ENCODE measurements around the gene CARS1.
A peak's percentile ranks its signal among the peaks of the same experiment; 100 is the strongest.

The CARS1 gene

GRCh38 chr11:3060436-3061025 is 3.3 kb upstream of the CARS1 start:
- Histone ChIP-seq H3K4me3 (ENCODE audit: low read length) (no peak overlapping the region), H3K4me2 (ENCODE audit: low read length) (no peak overlapping the region), H3F3A (ENCODE audit: control insufficient read depth, insufficient read depth) (no peaks in the 10 kb centered on the region), H3K4me1 (ENCODE audit: control insufficient read depth, low read length) (peaks cover 14% of the 10 kb centered on the region), H3K27ac (ENCODE audit: low read depth, low read length) (no peak overlapping the region), H3K27me3 (ENCODE audit: control insufficient read depth, low read length) (peaks cover 4% of the 10 kb centered on the region; the same call in 1 of the 2 replicates), H3K9me2 (replicated peaks; ENCODE audit: control insufficient read depth, low read length) (no peaks in the 10 kb centered on the region), H4K20me1 (ENCODE audit: control insufficient read depth, insufficient read depth, low read depth, low read length) (peaks cover 11% of the 10 kb centered on the region; the same call in 1 of the 2 replicates), H3K9me3 (ENCODE audit: control insufficient read depth, insufficient read depth, low read length) (no peaks in the 10 kb centered on the region), H3K79me2 (ENCODE audit: control insufficient read depth, low read length) (peaks cover 17% of the 10 kb centered on the region), H3K36me3 (ENCODE audit: control insufficient read depth, low read length) (peaks cover 6% of the 10 kb centered on the region; the same call in 1 of the 2 replicates)
- no peak for TF ChIP-seq EZH2phosphoT487 (IDR thresholded peaks at IDR 0.05; ENCODE audit: borderline replicate concordance, low read length)
- no peak for TF ChIP-seq CTCF (IDR thresholded peaks at IDR 0.05; ENCODE audit: low read depth, low read length, poor library complexity, severe bottlenecking)

GRCh38 chr11:3058753-3059664 is 1.8 kb upstream of the CARS1 start:
- Histone ChIP-seq H3K27ac (ENCODE audit: low read depth, low read length) (no peak overlapping the region), H3K79me2 (ENCODE audit: control insufficient read depth, low read length) (peaks cover 32% of the 10 kb centered on the region), H3K4me1 (ENCODE audit: control insufficient read depth, low read length) (peaks cover 17% of the 10 kb centered on the region), H3K9me2 (replicated peaks; ENCODE audit: control insufficient read depth, low read length) (no peaks in the 10 kb centered on the region), H3K4me2 (ENCODE audit: low read length) (no peak overlapping the region), H3K4me3 (ENCODE audit: low read length) (no peak overlapping the region), H3K27me3 (ENCODE audit: control insufficient read depth, low read length) (no peaks in the 10 kb centered on the region), H3F3A (ENCODE audit: control insufficient read depth, insufficient read depth) (no peaks in the 10 kb centered on the region), H3K36me3 (ENCODE audit: control insufficient read depth, low read length) (peaks cover 16% of the 10 kb centered on the region), H3K9me3 (ENCODE audit: control insufficient read depth, insufficient read depth, low read length) (no peaks in the 10 kb centered on the region), H4K20me1 (ENCODE audit: control insufficient read depth, insufficient read depth, low read depth, low read length) (peaks cover 11% of the 10 kb centered on the region; the same call in 1 of the 2 replicates)
- TF ChIP-seq CTCF (IDR thresholded peaks at IDR 0.05; ENCODE audit: low read depth, low read length, poor library complexity, severe bottlenecking) (no peak), EZH2phosphoT487 (IDR thresholded peaks at IDR 0.05; ENCODE audit: borderline replicate concordance, low read length) (no peak)

DNA sequence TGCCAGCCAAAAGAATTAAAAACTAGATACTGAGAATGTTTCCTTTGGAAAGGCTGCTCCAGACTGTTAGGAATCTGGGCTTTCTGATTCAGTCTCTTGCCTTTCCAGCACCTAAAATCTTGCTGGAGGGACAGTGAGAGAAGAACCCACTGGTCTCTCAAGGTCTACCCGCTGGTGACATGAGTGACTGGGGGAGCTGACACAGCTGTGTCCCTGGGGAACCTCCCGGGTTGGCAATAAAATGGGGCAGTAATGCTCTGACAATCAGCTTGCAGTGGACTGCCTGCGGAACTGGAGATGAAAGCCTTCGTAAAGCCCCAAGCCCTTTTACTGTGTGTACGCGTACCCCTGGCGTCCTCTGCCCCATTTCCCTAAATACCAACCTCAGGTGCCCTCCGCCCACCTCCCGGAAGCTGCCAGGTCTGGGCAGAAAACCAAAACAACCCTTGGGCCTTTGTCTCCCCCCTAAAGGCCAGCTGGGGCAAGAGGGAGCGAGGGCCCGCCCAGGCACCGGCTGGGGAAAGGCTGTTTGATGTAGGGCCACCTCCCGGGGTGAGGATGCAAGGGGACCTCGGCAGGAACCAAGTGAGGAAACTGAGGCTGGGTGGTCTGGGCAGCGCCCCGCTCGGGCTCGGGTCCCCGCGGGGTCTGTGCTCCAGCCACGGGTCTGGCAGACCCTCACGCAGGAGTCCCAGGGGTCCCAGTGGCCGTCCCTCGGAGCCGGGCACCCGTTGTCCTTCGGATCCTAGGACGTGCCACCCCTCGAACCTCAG is 741 bp downstream of the CARS1 start:
- H4K20me1 ChIP-seq (ENCODE audit: control insufficient read depth, insufficient read depth, low read depth, low read length): peaks cover 11% of the 10 kb centered on the region

More for the DNA sequence above, 741 bp downstream of the CARS1 start:
- TF ChIP-seq CTCF (IDR thresholded peaks at IDR 0.05; ENCODE audit: low read depth, low read length, poor library complexity, severe bottlenecking) (no peak), EZH2phosphoT487 (IDR thresholded peaks at IDR 0.05; ENCODE audit: borderline replicate concordance, low read length) (no peak)
- Histone ChIP-seq H3K9me3 (ENCODE audit: control insufficient read depth, insufficient read depth, low read length) (no peaks in the 10 kb centered on the region), H3K9me2 (replicated peaks; ENCODE audit: control insufficient read depth, low read length) (no peaks in the 10 kb centered on the region), H3F3A (ENCODE audit: control insufficient read depth, insufficient read depth) (no peaks in the 10 kb centered on the region), H3K27ac (ENCODE audit: low read depth, low read length) (peak overlapping the region; percentile 37), H3K4me2 (ENCODE audit: low read length) (peak overlapping the region; percentile 95), H3K27me3 (ENCODE audit: control insufficient read depth, low read length) (no peaks in the 10 kb centered on the region), H3K79me2 (ENCODE audit: control insufficient read depth, low read length) (peaks cover 54% of the 10 kb centered on the region), H3K4me1 (ENCODE audit: control insufficient read depth, low read length) (peaks cover 29% of the 10 kb centered on the region), H3K36me3 (ENCODE audit: control insufficient read depth, low read length) (peaks cover 31% of the 10 kb centered on the region), H3K4me3 (ENCODE audit: low read length) (peak overlapping the region; percentile 82)

All from DOHH2 (cell line).